ENCODE results near the gene KIT. TPM values are rescaled to one million over a fixed set of nuclear protein-coding genes. Genes with fewer than 3 reads are reported as not detected.

KIT gene
- total and polyA plus RNA-seq, 10 of the 15 experiments (the other 5 are each of a cell fraction or from before 2014, with no cell fraction given) = 0.01 to 0.03 TPM; not detected in 8

GRCh38 chr4:54683616-54684346, 26.0 kb downstream of the KIT start:
- no peaks in the 10 kb centered on the region for H3K79me2 ChIP-seq (ENCODE audit: control insufficient read depth, insufficient read depth, low read length)
- H3K27me3 ChIP-seq (replicated peaks in 1 of 2; ENCODE audit: control insufficient read depth in 2 of 2, insufficient read depth in 2 of 2, low read length in 1 of 2) = no peaks in the 10 kb centered on the region
- 9% methylated on average over 8 of the region's 8 CpGs for WGBS (ENCODE audit: insufficient coverage, insufficient replicate concordance, low lambda C conversion rate, missing lambda C conversion rate)
- peaks cover 2% of the 10 kb centered on the region; the same call in 1 of the 2 replicates for H3K4me1 ChIP-seq (ENCODE audit: control insufficient read depth, insufficient read depth, low read length)
- ChIA-PET CTCF (no interaction called here), POLR2A (no interaction called here), RAD21 (ENCODE audit: unreplicated experiment) (no interaction called here), SMC1A (ENCODE audit: uncharacterized antibody, unreplicated experiment) (no interaction called here)
- H3K4me3 ChIP-seq = no peak overlapping the region
- no peak overlapping the region for H3K4me2 ChIP-seq (ENCODE audit: control insufficient read depth, insufficient read depth)
- in situ Hi-C loops (cut with MboI) = loop anchor here (10.0 kb wide), 1 partner anchor 281 kb away; no protein-coding TSS in a partner anchor
- no peaks in the 10 kb centered on the region for H3K36me3 ChIP-seq (ENCODE audit: control insufficient read depth in 2 of 2, insufficient read depth in 2 of 2, low read length in 1 of 2)
- H3K27ac ChIP-seq (ENCODE audit: control insufficient read depth, insufficient read depth) = no peak overlapping the region
- H4K20me1 ChIP-seq (ENCODE audit: control insufficient read depth, insufficient read depth) = no peaks in the 10 kb centered on the region
- no peak overlapping the region for H2AFZ ChIP-seq (ENCODE audit: control insufficient read depth, low read depth, low read length)
- no peaks in the 10 kb centered on the region for H3K9me3 ChIP-seq (replicated peaks; ENCODE audit: control insufficient read depth, insufficient read depth, low read length)
- TF ChIP-seq CTCF (IDR thresholded peaks at IDR 0.05 in 2 of 3, conservative IDR thresholded peaks at IDR 0.05 in 1 of 3; ENCODE audit: control insufficient read depth in 2 of 3, extremely low read depth in 1 of 3, insufficient read depth in 1 of 3, low read depth in 3 of 3, low read length in 3 of 3) = peak; percentile 52 to 61 (median 60); a peak in 5 of 6 replicates
- TF ChIP-seq SPI1 (IDR thresholded peaks at IDR 0.05; ENCODE audit: borderline replicate concordance, insufficient read depth, low read depth, low read length) = peak; percentile 32; the same call in 1 of the 2 replicates
- TF ChIP-seq NBN (IDR thresholded peaks at IDR 0.05) = no peak
- TF ChIP-seq SMC3 (IDR thresholded peaks at IDR 0.05; ENCODE audit: borderline replicate concordance, low read length) = peak; percentile 77; the same call in 1 of the 2 replicates
- peak in 1 of 2 experiments; percentile 39; a peak in 1 of 3 replicates for TF ChIP-seq EGR1 (IDR thresholded peaks at IDR 0.05; ENCODE audit: borderline replicate concordance in 1 of 2, low read depth in 2 of 2, low read length in 2 of 2)
- TF ChIP-seq PAX5 (IDR thresholded peaks at IDR 0.05; ENCODE audit: borderline replicate concordance, low read depth, low read length) = no peak
- no peak for TF ChIP-seq POLR2AphosphoS2 (IDR thresholded peaks at IDR 0.05; ENCODE audit: low read depth, low read length)
- peak; percentile 64 for TF ChIP-seq RAD21 (IDR thresholded peaks at IDR 0.05; ENCODE audit: insufficient read depth, low read depth, low read length)
- peak; percentile 42; the same call in 1 of the 2 replicates for TF ChIP-seq ZNF24 (IDR thresholded peaks at IDR 0.05)
- no peak for DNase-seq (ENCODE audit: low read depth, low spot score)
- intact Hi-C loops (cut with micrococcal nuclease; ENCODE audit: unreplicated experiment) = loop anchor here (2.0 to 10.0 kb wide), 3 partner anchors 157 to 641 kb away; no protein-coding TSS in a partner anchor
- ATAC-seq = peak; percentile 76
- H3K9ac ChIP-seq (ENCODE audit: control insufficient read depth, insufficient read depth, low read length) = no peak overlapping the region
- FAIRE-seq = peak; percentile 35
- no TSS peak for BruUV-seq (replicated peaks)

Measured in GM12878 (cell line).